ENCODE results near the gene ESPN.

- TF ChIP-seq CTCF (IDR thresholded peaks at IDR 0.05) = no peak
- no peak for TF ChIP-seq ZFX (IDR thresholded peaks at IDR 0.05; ENCODE audit: borderline replicate concordance)
Measured at GRCh38 chr1:6421266-6421665, 3.3 kb upstream of the ESPN start.

Measured in 22Rv1 (cell line).